Measurements from ENCODE around the gene MGAT4D.

Gene MGAT4D

GRCh38 chr4:140469791-140470733 lies 28.0 kb downstream of the MGAT4D start:
- DNase-seq (ENCODE audit: low spot score): no peak
- ChIA-PET CTCF (no interaction called here), POLR2A (ENCODE audit: low non-redundant PET) (no interaction called here)
- no peak overlapping the region for H3K27ac ChIP-seq
- no peak for TF ChIP-seq CTCF (conservative IDR thresholded peaks at IDR 0.05; ENCODE audit: low read depth)

GRCh38 chr4:140466146-140466545 lies 31.9 kb downstream of the MGAT4D start:
- no peak for DNase-seq (ENCODE audit: low spot score)
- no peak overlapping the region for H3K27ac ChIP-seq
- ChIA-PET POLR2A (ENCODE audit: low non-redundant PET) (no interaction called here), CTCF (no interaction called here)
- no peak for TF ChIP-seq CTCF (conservative IDR thresholded peaks at IDR 0.05; ENCODE audit: low read depth)

GRCh38 chr4:140463614-140464013 lies 34.5 kb downstream of the MGAT4D start:
- ChIA-PET POLR2A (ENCODE audit: low non-redundant PET) (no interaction called here), CTCF (no interaction called here)
- no peak overlapping the region for H3K27ac ChIP-seq
- DNase-seq (ENCODE audit: low spot score): no peak
- TF ChIP-seq CTCF (conservative IDR thresholded peaks at IDR 0.05; ENCODE audit: low read depth): no peak

- DNase-seq (ENCODE audit: low spot score): no peak
- POLR2A ChIA-PET (ENCODE audit: low non-redundant PET): no interaction called here
- CTCF ChIA-PET: no interaction called here
- TF ChIP-seq CTCF (conservative IDR thresholded peaks at IDR 0.05; ENCODE audit: low read depth): no peak
- no peak overlapping the region for H3K27ac ChIP-seq
Measured at GRCh38 chr4:140463182-140463581, 34.9 kb downstream of the MGAT4D start.

GRCh38 chr4:140450352-140450751 lies 47.7 kb downstream of the MGAT4D start:
- TF ChIP-seq CTCF (conservative IDR thresholded peaks at IDR 0.05; ENCODE audit: low read depth): no peak
- ChIA-PET CTCF (no interaction called here), POLR2A (ENCODE audit: low non-redundant PET) (no interaction called here)
- no peak overlapping the region for H3K27ac ChIP-seq
- DNase-seq (ENCODE audit: low spot score): no peak

GRCh38 chr4:140448830-140449229 lies 49.3 kb downstream of the MGAT4D start:
- H3K27ac ChIP-seq: no peak overlapping the region
- CTCF ChIA-PET: no interaction called here
- no peak for TF ChIP-seq CTCF (conservative IDR thresholded peaks at IDR 0.05; ENCODE audit: low read depth)
- POLR2A ChIA-PET (ENCODE audit: low non-redundant PET): no interaction called here
- DNase-seq (ENCODE audit: low spot score): no peak

Data from RWPE1 (cell line).